ENCODE results near the gene C1QBP.
A peak's percentile ranks its signal among the peaks of the same experiment; 100 is the strongest.
"Not testable (repeated sequence)": the region's sequence is repeated elsewhere in the genome, so short reads cannot be mapped to it uniquely, and the experiment has no call there.

C1QBP gene

GRCh38 chr17:5431949-5432556, 6.9 kb downstream of the C1QBP start:
- H3K4me3 ChIP-seq (ENCODE audit: low read length), result no peak overlapping the region
- DNase-seq (ENCODE audit: low read depth), result no peak
- no peak for TF ChIP-seq CTCF (conservative IDR thresholded peaks at IDR 0.05; ENCODE audit: low read depth, low read length)

GRCh38 chr17:5431234-5431633, 7.7 kb downstream of the C1QBP start:
- TF ChIP-seq CTCF (conservative IDR thresholded peaks at IDR 0.05; ENCODE audit: low read depth, low read length), result peak; percentile 3
- DNase-seq (ENCODE audit: low read depth); H3K4me3 ChIP-seq (ENCODE audit: low read length): not testable (repeated sequence)

- DNase-seq (ENCODE audit: low read depth), result no peak
- no peak for TF ChIP-seq CTCF (conservative IDR thresholded peaks at IDR 0.05; ENCODE audit: low read depth, low read length)
- H3K4me3 ChIP-seq (ENCODE audit: low read length), result no peak overlapping the region
These were observed 8.4 kb downstream of the C1QBP start for GRCh38 chr17:5430413-5430999.

GRCh38 chr17:5429191-5429887, 9.6 kb downstream of the C1QBP start:
- TF ChIP-seq CTCF (conservative IDR thresholded peaks at IDR 0.05; ENCODE audit: low read depth, low read length), result no peak
- no peak for DNase-seq (ENCODE audit: low read depth)
- no peak overlapping the region for H3K4me3 ChIP-seq (ENCODE audit: low read length)

- no peak overlapping the region for H3K4me3 ChIP-seq (ENCODE audit: low read length)
- DNase-seq (ENCODE audit: low read depth), result no peak
- no peak for TF ChIP-seq CTCF (conservative IDR thresholded peaks at IDR 0.05; ENCODE audit: low read depth, low read length)
These were observed 13.1 kb downstream of the C1QBP start for GRCh38 chr17:5425826-5426225.

GRCh38 chr17:5424909-5425308, 14.0 kb downstream of the C1QBP start:
- DNase-seq (ENCODE audit: low read depth), result no peak
- H3K4me3 ChIP-seq (ENCODE audit: low read length), result no peak overlapping the region
- TF ChIP-seq CTCF (conservative IDR thresholded peaks at IDR 0.05; ENCODE audit: low read depth, low read length), result no peak

GRCh38 chr17:5422505-5422904, 16.4 kb downstream of the C1QBP start:
- H3K4me3 ChIP-seq (ENCODE audit: low read length), result no peak overlapping the region
- DNase-seq (ENCODE audit: low read depth), result no peak
- no peak for TF ChIP-seq CTCF (conservative IDR thresholded peaks at IDR 0.05; ENCODE audit: low read depth, low read length)

Data from retinal pigment epithelial cell (primary cell).